Muscle of back (tissue), 11 donors: ENCODE measurements around the gene LRRTM2. TPM values are rescaled to one million over a fixed set of nuclear protein-coding genes. Genes with fewer than 3 reads are reported as not detected.
"Not testable (repeated sequence)": the region's sequence is repeated elsewhere in the genome, so short reads cannot be mapped to it uniquely, and the experiment has no call there.

Experiments
- DNase-seq, 3 donors: peaks; one replicate each; pipeline versions ENCODE4 v3.0.0 to v3.0.0-alpha.2; 2013
- polyA plus RNA-seq, 10 donors: library from polyadenylated mRNA; unstranded; fragments of 120-200 nt; gene quantifications; one replicate each; pipeline ENCODE4 v1.2.1, GENCODE V29; 2013; ENCODE audit not compliant: insufficient read length in 10 of 10

Gene LRRTM2
- polyA plus RNA-seq, 10 donors = 0.21 to 0.52 (median 0.43) TPM

DNA sequence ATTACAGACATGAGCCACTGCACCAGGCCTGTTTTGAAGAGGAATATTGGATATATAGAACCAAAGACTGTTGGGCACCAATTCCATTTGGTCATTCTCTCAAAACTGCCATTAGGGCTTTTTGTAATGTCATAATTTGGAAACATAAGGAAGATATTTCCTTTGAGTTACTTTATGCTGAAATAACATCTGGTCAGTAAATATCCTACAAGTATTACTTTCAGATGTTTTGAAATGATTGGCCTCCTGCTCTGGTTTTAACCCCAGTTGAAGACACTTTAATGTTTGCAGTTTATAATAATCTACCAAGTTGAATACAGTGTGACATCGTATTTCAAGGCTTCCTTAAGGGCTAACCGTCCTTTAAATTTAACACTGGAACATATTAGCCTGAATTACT lies 33.6 kb downstream of the LRRTM2 start:
- DNase-seq = peak in 1 of 3 donors; percentile 31

DNA sequence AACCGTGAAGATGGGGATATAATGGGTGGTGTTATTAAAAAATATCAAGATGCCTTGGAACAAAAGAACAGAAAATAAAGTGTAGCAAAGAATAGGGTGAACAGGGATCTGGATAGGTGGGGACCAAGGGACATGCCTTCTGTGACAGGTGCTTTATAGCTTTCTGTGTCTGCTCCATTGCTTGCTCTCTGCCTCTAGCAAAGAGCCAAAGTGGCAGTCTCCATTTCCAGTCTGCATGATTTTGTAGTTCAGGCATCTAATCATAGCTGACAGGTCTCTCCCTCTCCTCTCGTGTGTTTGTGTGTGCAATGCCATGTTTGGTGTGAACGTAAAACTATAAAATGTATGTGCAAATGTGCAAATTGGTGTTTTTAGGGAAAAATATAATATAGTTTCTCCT lies 35.0 kb downstream of the LRRTM2 start:
- DNase-seq = no peak

GRCh38 chr5:138837160-138837559 lies 38.0 kb downstream of the LRRTM2 start:
- no peak for DNase-seq

DNA sequence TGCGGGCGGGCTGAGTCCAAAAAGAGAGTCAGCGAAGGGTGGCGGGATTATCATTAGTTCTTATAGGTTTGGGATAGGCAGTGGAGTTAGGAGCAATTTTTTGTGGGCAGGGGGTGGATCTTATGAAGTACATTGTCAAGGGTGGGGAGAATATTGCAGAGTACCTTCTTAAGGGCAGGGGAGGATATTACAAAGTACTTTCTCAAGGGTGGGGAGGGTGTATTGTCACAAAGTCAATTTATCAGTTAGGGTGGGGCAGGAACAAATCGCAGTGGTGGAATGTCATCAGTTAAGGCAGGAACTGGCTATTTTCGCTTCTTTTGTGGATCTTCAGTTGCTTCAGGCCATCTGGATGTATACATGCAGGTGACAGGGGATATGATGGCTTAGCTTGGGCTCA lies 40.3 kb downstream of the LRRTM2 start:
- not testable (repeated sequence) for DNase-seq

GRCh38 chr5:138833726-138834480 lies 41.2 kb downstream of the LRRTM2 start:
- DNase-seq = no peak

DNA sequence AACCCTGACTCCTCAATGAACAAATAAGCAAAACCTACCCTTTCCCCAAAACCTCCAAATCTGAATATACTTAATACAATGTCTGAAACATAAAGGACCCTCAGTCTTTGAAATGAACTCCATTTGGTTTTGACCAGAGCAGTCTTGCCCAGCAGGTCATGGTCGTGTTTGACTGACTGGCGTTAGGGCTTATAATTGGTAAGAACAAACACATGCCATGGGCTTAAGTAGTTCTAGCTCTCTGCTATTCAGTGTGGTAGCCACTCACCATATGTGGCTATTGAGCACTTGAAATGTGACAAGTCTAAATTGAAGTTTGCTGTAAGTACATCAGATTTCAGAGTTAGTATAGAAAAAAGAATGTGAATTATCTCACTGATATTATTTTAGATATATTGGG lies 42.1 kb downstream of the LRRTM2 start:
- DNase-seq = no peak

DNA sequence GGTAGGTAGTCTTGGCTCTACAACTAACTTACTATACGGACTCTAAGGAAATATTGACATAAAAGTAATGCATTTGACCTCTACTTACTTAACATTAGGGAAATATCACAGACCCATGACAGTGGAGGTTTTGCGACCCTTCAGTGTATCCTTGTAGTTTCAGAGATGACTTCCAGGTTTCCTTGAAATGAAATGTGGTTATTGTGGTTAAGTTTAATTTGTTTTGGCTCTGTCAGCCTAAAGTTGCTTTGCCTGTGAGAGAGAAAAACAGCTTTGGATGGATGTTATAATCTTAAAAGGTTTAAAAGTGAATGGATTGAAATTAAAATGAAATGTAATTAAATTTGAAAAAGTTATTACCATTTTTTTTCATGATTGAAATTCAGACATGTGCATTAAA lies 42.9 kb downstream of the LRRTM2 start:
- DNase-seq = no peak

DNA sequence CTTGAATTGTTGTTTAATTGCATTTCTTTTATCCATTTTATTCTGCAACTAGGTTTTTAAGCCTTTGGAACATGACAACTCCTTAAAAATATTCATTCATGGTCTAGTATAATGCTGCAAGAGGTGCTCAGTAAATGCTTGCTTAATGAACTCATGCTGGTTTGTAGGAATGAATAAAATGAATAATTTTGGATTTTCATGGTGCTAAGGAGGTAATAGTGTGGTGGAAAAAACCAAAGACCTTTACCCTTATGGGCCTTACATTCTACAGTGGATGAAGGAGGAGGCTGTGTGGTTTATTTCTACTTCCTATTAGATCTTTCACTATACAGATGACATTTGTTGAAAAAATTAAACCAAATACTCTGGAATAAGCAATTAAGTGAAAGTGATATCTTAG lies 43.4 kb downstream of the LRRTM2 start:
- no peak for DNase-seq

GRCh38 chr5:138829341-138829740 lies 45.8 kb downstream of the LRRTM2 start:
- no peak for DNase-seq

DNA sequence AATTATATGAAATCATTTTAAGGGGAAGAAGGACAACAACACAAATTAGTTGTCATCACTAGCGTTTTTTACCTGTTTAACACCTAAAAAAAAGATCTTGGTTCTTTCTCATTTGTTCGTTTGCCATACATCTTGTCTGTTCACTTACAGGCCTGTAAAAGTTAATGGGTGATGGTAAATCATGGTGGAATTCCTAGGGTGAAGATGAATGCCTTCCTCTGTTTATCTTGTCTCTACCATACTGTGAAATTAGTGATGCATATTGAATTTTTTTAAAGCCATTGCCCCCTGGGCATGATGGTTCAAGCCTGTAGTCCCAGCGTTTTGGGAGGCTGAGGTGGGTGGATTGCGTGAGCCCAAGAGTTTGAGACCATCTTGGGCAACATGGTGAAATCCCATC lies 46.6 kb downstream of the LRRTM2 start:
- no peak for DNase-seq

GRCh38 chr5:138824924-138825863 lies 49.9 kb downstream of the LRRTM2 start:
- no peak for DNase-seq

DNA sequence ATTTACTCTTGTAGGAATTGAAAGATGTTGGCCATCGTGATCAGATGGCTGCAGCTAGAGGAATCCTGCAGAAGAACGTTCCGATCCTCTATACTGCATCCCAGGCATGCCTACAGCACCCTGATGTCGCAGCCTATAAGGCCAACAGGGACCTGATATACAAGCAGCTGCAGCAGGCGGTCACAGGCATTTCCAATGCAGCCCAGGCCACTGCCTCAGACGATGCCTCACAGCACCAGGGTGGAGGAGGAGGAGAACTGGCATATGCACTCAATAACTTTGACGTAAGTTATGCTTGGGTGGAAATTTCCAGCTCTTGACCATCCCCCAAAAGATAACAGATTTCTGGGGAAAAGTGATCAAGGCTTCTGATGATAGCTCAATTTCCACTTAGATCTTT lies 50.6 kb downstream of the LRRTM2 start:
- DNase-seq = no peak

- DNase-seq = no peak
Observed at GRCh38 chr5:138820695-138821094, 54.4 kb downstream of the LRRTM2 start.

- DNase-seq = peak; percentile 47 to 66 (median 56)
Observed at GRCh38 chr5:138819081-138819480, 56.1 kb downstream of the LRRTM2 start.

Other genes with a start within 250 kb of the LRRTM2 start
- gene CTNNA1, start 121.9 kb downstream of the LRRTM2 start, polyA plus RNA-seq = 100 to 1,000 TPM; 235 to 327 (median 283) TPM